Endodermal cell (in vitro differentiated cells): Measurements from ENCODE around the gene PTPRC. TPM values are rescaled to one million over a fixed set of nuclear protein-coding genes. Genes with fewer than 3 reads are reported as not detected.

ENCODE experiments used
- DNase-seq: peaks from one replicate; pipeline ENCODE4 v3.0.0-alpha.2; 2017
- H3K27ac ChIP-seq: 2 replicates; pipeline ENCODE4 v1.5.1; 2013; ENCODE audit warnings: mild to moderate bottlenecking, low read depth, low read length, moderate library complexity
- H3K27me3 ChIP-seq: 2 replicates; pipeline ENCODE4 v1.6.1; 2013; ENCODE audit warnings: mild to moderate bottlenecking, low read length, moderate library complexity; ENCODE audit not compliant: insufficient read depth, control insufficient read depth, poor library complexity, severe bottlenecking
- H3K36me3 ChIP-seq: 2 replicates; pipeline ENCODE4 v1.7.0; 2013; ENCODE audit warnings: mild to moderate bottlenecking, low read length, moderate library complexity; ENCODE audit not compliant: control insufficient read depth, insufficient read depth
- H3K4me1 ChIP-seq: one replicate; pipeline ENCODE4 v1.7.0; 2013; ENCODE audit warnings: low read length; ENCODE audit not compliant: control insufficient read depth, insufficient read depth
- H3K4me3 ChIP-seq: 2 replicates; pipeline ENCODE4 v1.5.1; 2013; ENCODE audit warnings: mild to moderate bottlenecking, low read length, moderate library complexity
- H3K9ac ChIP-seq: 2 replicates; pipeline ENCODE4 v1.6.1; 2013; ENCODE audit warnings: mild to moderate bottlenecking, low read length, moderate library complexity; ENCODE audit not compliant: poor library complexity, severe bottlenecking; ENCODE audit errors: extremely low read depth
- H3K9me3 ChIP-seq: 2 replicates; pipeline ENCODE4 v1.6.1; 2013; ENCODE audit warnings: mild to moderate bottlenecking, low read length, moderate library complexity; ENCODE audit not compliant: control insufficient read depth
- H3K27ac Mint-ChIP-seq: 2 replicates; pipeline ENCODE4 v1.8.0; 2020; ENCODE audit warnings: mixed read lengths
- H3K27me3 Mint-ChIP-seq: 2 replicates; pipeline ENCODE4 v1.8.0; 2021; ENCODE audit warnings: mild to moderate bottlenecking, mixed read lengths; ENCODE audit not compliant: insufficient read depth
- H3K36me3 Mint-ChIP-seq: 2 replicates; pipeline ENCODE4 v1.8.0; 2020; ENCODE audit warnings: low read depth, mixed read lengths
- H3K4me1 Mint-ChIP-seq: 2 replicates; pipeline ENCODE4 v1.8.0; 2020; ENCODE audit warnings: mixed read lengths
- H3K4me3 Mint-ChIP-seq: 2 replicates; pipeline ENCODE4 v1.8.0; 2020; ENCODE audit warnings: mild to moderate bottlenecking, moderate library complexity, mixed read lengths
- H3K9me3 Mint-ChIP-seq: 2 replicates; pipeline ENCODE4 v1.8.0; 2020; ENCODE audit warnings: mild to moderate bottlenecking, mixed read lengths
- CTCF ChIP-seq: fragments of 200-600 bp; sonication (generic); conservative IDR thresholded peaks from 2 replicates; pipeline ENCODE4 v1.5.0; 2021; ENCODE audit warnings: antibody characterized with exemption, mild to moderate bottlenecking
- WGBS, 2 experiments: methylation state at CpG; one replicate each; pipeline versions ENCODE4 v1.1.5 to v1.1.7; 2013; ENCODE audit warnings: missing lambda C conversion rate in 2 of 2, mixed read lengths in 1 of 2; ENCODE audit not compliant: insufficient coverage in 1 of 2, insufficient read length in 1 of 2; 5-methylcytosine and 5-hydroxymethylcytosine counted together
- total RNA-seq, 2 donors: library from RNA; stranded (reverse); fragmentation: NEBNext Ultra II Directional in 1 of 2; extraction: Animal tissue kit (Norgen Biotek cat#: 25700) in 1 of 2; gene quantifications; 2 replicates in 1 of 2; 3 replicates in 1 of 2; pipeline ENCODE4 v1.2.1, GENCODE V29; 2021

The PTPRC gene
- total RNA-seq, 2 donors from 2014 or later: 0.11 TPM; not detected in 1

- H3K27ac Mint-ChIP-seq: no peak overlapping the region
- no peaks in the 10 kb centered on the region for H3K36me3 Mint-ChIP-seq
- H3K27me3 Mint-ChIP-seq: no peaks in the 10 kb centered on the region
- peaks cover 9% of the 10 kb centered on the region for H3K9me3 ChIP-seq
- TF ChIP-seq CTCF: no peak
- 75 to 93% methylated on average over 1 of the region's 1 CpG for WGBS, 2 experiments
- H3K4me3 Mint-ChIP-seq: no peak overlapping the region
- no peaks in the 10 kb centered on the region for H3K4me1 ChIP-seq
- DNase-seq: no peak
- peaks cover 3% of the 10 kb centered on the region for H3K9me3 Mint-ChIP-seq
- no peaks in the 10 kb centered on the region for H3K36me3 ChIP-seq
- H3K27ac ChIP-seq: no peak overlapping the region
- no peak overlapping the region for H3K4me3 ChIP-seq
- H3K4me1 Mint-ChIP-seq: peaks cover 19% of the 10 kb centered on the region
- H3K9ac ChIP-seq: no peak overlapping the region
- no peaks in the 10 kb centered on the region for H3K27me3 ChIP-seq
These were observed 11.7 kb downstream of the PTPRC start for GRCh38 chr1:198650506-198650905.

- H3K27me3 ChIP-seq: no peaks in the 10 kb centered on the region
- no peak overlapping the region for H3K27ac Mint-ChIP-seq
- H3K36me3 Mint-ChIP-seq: no peaks in the 10 kb centered on the region
- H3K36me3 ChIP-seq: no peaks in the 10 kb centered on the region
- DNase-seq: no peak
- WGBS, 2 experiments: 77 to 86% methylated on average over 3 to 7 of the region's 7 CpGs
- H3K27me3 Mint-ChIP-seq: no peaks in the 10 kb centered on the region
- no peaks in the 10 kb centered on the region for H3K4me1 ChIP-seq
- H3K4me3 ChIP-seq: no peak overlapping the region
- H3K9me3 Mint-ChIP-seq: peaks cover 2% of the 10 kb centered on the region
- no peak for TF ChIP-seq CTCF
- H3K27ac ChIP-seq: no peak overlapping the region
- H3K9ac ChIP-seq: no peak overlapping the region
- peaks cover 17% of the 10 kb centered on the region for H3K4me1 Mint-ChIP-seq
- no peak overlapping the region for H3K4me3 Mint-ChIP-seq
- peaks cover 5% of the 10 kb centered on the region for H3K9me3 ChIP-seq
These were observed 13.0 kb downstream of the PTPRC start for GRCh38 chr1:198651650-198652400.

- H3K9me3 ChIP-seq: no peaks in the 10 kb centered on the region
- no peak overlapping the region for H3K27ac Mint-ChIP-seq
- H3K36me3 Mint-ChIP-seq: no peaks in the 10 kb centered on the region
- H3K27me3 ChIP-seq: no peaks in the 10 kb centered on the region
- no peak overlapping the region for H3K9ac ChIP-seq
- DNase-seq: no peak
- no peak for TF ChIP-seq CTCF
- H3K9me3 Mint-ChIP-seq: no peaks in the 10 kb centered on the region
- no peaks in the 10 kb centered on the region for H3K27me3 Mint-ChIP-seq
- no peaks in the 10 kb centered on the region for H3K4me1 ChIP-seq
- no peak overlapping the region for H3K4me3 ChIP-seq
- H3K4me1 Mint-ChIP-seq: peaks cover 17% of the 10 kb centered on the region
- H3K36me3 ChIP-seq: no peaks in the 10 kb centered on the region
- 98 to 100% methylated on average over 1 to 2 of the region's 3 CpGs for WGBS, 2 experiments
- H3K4me3 Mint-ChIP-seq: no peak overlapping the region
- no peak overlapping the region for H3K27ac ChIP-seq
These were observed 15.1 kb downstream of the PTPRC start for GRCh38 chr1:198653808-198654413.
